OCI-LY1 (cell line): ENCODE measurements around the gene TLR8.

Experiments
- H2AFZ ChIP-seq: fragments of 200-600 bp; sonication (generic), shearing (Covaris generic); 2 replicates; pipeline ENCODE4 v1.6.0; 2014; ENCODE audit warnings: antibody characterized with exemption, mild to moderate bottlenecking, low read length
- H3F3A ChIP-seq: fragments of 200-600 bp; sonication (generic), shearing (Covaris generic); 2 replicates; pipeline ENCODE4 v1.6.0; 2014; ENCODE audit warnings: mild to moderate bottlenecking, antibody characterized with exemption, low read length, moderate library complexity; ENCODE audit not compliant: insufficient read depth
- H3K27ac ChIP-seq: fragments of 200-600 bp; sonication (generic); 2 replicates; pipeline ENCODE4 v1.5.1; 2014; ENCODE audit warnings: low read length, mixed run types, mild to moderate bottlenecking, low read depth; ENCODE audit not compliant: poor library complexity, severe bottlenecking
- H3K27me3 ChIP-seq: fragments of 200-600 bp; sonication (generic); 2 replicates; pipeline ENCODE4 v1.6.0; 2014; ENCODE audit warnings: antibody characterized with exemption, mild to moderate bottlenecking, low read length, moderate library complexity; ENCODE audit not compliant: insufficient read depth
- H3K36me3 ChIP-seq: fragments of 200-600 bp; sonication (generic); 2 replicates; pipeline ENCODE4 v1.6.1; 2014; ENCODE audit warnings: mild to moderate bottlenecking, antibody characterized with exemption, low read length, moderate library complexity, mixed read lengths; ENCODE audit not compliant: insufficient read depth
- H3K4me1 ChIP-seq: fragments of 200-600 bp; sonication (generic); 2 replicates; pipeline ENCODE4 v1.5.1; 2014; ENCODE audit warnings: mild to moderate bottlenecking, low read length, moderate library complexity; ENCODE audit not compliant: insufficient read depth, severe bottlenecking
- H3K4me2 ChIP-seq: fragments of 200-600 bp; sonication (generic), shearing (Covaris generic); 2 replicates; pipeline ENCODE4 v1.6.1; 2014; ENCODE audit warnings: low read length
- H3K4me3 ChIP-seq: fragments of 200-600 bp; sonication (generic); 2 replicates; pipeline ENCODE4 v1.5.1; 2014; ENCODE audit warnings: low read length, low read depth, mild to moderate bottlenecking, mixed read lengths; ENCODE audit not compliant: poor library complexity, severe bottlenecking
- H3K79me2 ChIP-seq: fragments of 200-600 bp; shearing (Covaris generic); 2 replicates; pipeline ENCODE4 v1.6.1; 2016; ENCODE audit warnings: mixed run types, low read length, mixed read lengths; ENCODE audit not compliant: insufficient read depth
- H3K9ac ChIP-seq: fragments of 200-600 bp; sonication (generic), shearing (Covaris generic); 2 replicates; pipeline ENCODE4 v1.6.1; 2014; ENCODE audit warnings: mild to moderate bottlenecking, low read length, mixed read lengths
- H3K9me2 ChIP-seq: fragments of 200-600 bp; sonication (generic), shearing (Covaris generic); 2 replicates; pipeline ENCODE4 v1.6.1; 2014; ENCODE audit warnings: low read depth, mild to moderate bottlenecking, low read length, mixed read lengths
- H3K9me3 ChIP-seq: fragments of 200-600 bp; shearing (Covaris generic); 2 replicates; pipeline ENCODE4 v1.6.1; 2014; ENCODE audit warnings: low read length, mixed read lengths
- H4K20me1 ChIP-seq: fragments of 200-600 bp; sonication (generic), shearing (Covaris generic); 2 replicates; pipeline ENCODE4 v1.6.0; 2016; ENCODE audit warnings: mild to moderate bottlenecking, low read length; ENCODE audit not compliant: insufficient read depth
- EZH2 ChIP-seq: fragments of 200-600 bp; sonication (generic), shearing (Covaris generic); IDR thresholded peaks from 2 replicates; pipeline ENCODE4 v1.8.0; 2017; ENCODE audit warnings: borderline replicate concordance, mixed run types, mild to moderate bottlenecking, antibody characterized with exemption, low read length, moderate library complexity, mixed read lengths
- TF ChIP-seq, protein P1 (sequence below): fragments of 200-600 bp; sonication (generic), shearing (Covaris generic); IDR thresholded peaks from 2 replicates; pipeline ENCODE4 v1.5.1; 2017; ENCODE audit warnings: mild to moderate bottlenecking, antibody characterized with exemption, low read length, moderate library complexity, mixed read lengths

The TLR8 gene

DNA sequence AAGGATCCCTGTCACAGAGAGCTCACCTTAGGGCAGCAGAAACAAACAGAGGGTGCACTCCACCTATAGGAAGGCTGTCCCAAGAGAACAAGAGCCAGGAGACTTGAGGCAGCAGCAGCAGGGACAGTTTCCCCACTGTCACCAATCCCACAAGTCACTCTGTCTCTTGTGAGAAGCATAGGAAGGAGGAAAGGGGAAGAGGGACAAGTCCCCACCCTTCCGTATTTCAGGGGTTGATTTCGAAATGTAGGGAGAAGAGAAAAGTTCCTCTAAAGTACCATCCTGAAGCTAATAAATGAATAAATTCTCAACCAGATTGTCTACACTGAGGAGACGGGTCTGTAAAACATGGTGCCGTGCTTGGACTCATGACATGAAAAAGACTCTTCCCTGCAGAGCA, 9.5 kb upstream of the TLR8 start:
- Histone ChIP-seq H3K27me3 (no peaks in the 10 kb centered on the region), H3K4me2 (no peak overlapping the region), H3K36me3 (no peaks in the 10 kb centered on the region), H3F3A (no peaks in the 10 kb centered on the region), H4K20me1 (no peaks in the 10 kb centered on the region), H3K4me3 (no peak overlapping the region), H3K79me2 (no peaks in the 10 kb centered on the region), H3K9me2 (no peaks in the 10 kb centered on the region), H3K9ac (no peak overlapping the region), H3K4me1 (peaks cover 21% of the 10 kb centered on the region), H3K9me3 (no peaks in the 10 kb centered on the region), H3K27ac (no peak overlapping the region), H2AFZ (no peak overlapping the region)
- TF ChIP-seq EZH2: no peak

- no peaks in the 10 kb centered on the region for H3F3A ChIP-seq
- H3K4me2 ChIP-seq: no peak overlapping the region
- H3K4me3 ChIP-seq: no peak overlapping the region
- no peaks in the 10 kb centered on the region for H3K79me2 ChIP-seq
- TF ChIP-seq, protein P1, sequence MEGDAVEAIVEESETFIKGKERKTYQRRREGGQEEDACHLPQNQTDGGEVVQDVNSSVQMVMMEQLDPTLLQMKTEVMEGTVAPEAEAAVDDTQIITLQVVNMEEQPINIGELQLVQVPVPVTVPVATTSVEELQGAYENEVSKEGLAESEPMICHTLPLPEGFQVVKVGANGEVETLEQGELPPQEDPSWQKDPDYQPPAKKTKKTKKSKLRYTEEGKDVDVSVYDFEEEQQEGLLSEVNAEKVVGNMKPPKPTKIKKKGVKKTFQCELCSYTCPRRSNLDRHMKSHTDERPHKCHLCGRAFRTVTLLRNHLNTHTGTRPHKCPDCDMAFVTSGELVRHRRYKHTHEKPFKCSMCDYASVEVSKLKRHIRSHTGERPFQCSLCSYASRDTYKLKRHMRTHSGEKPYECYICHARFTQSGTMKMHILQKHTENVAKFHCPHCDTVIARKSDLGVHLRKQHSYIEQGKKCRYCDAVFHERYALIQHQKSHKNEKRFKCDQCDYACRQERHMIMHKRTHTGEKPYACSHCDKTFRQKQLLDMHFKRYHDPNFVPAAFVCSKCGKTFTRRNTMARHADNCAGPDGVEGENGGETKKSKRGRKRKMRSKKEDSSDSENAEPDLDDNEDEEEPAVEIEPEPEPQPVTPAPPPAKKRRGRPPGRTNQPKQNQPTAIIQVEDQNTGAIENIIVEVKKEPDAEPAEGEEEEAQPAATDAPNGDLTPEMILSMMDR: no peak
- TF ChIP-seq EZH2: no peak
- no peaks in the 10 kb centered on the region for H3K9me3 ChIP-seq
- H3K36me3 ChIP-seq: no peaks in the 10 kb centered on the region
- H2AFZ ChIP-seq: no peak overlapping the region
- no peak overlapping the region for H3K9ac ChIP-seq
- no peaks in the 10 kb centered on the region for H3K27me3 ChIP-seq
- H4K20me1 ChIP-seq: no peaks in the 10 kb centered on the region
- H3K4me1 ChIP-seq: peaks cover 9% of the 10 kb centered on the region
- no peak overlapping the region for H3K27ac ChIP-seq
- no peaks in the 10 kb centered on the region for H3K9me2 ChIP-seq
These were observed 8.3 kb upstream of the TLR8 start for GRCh38 chrX:12898073-12898472.

DNA sequence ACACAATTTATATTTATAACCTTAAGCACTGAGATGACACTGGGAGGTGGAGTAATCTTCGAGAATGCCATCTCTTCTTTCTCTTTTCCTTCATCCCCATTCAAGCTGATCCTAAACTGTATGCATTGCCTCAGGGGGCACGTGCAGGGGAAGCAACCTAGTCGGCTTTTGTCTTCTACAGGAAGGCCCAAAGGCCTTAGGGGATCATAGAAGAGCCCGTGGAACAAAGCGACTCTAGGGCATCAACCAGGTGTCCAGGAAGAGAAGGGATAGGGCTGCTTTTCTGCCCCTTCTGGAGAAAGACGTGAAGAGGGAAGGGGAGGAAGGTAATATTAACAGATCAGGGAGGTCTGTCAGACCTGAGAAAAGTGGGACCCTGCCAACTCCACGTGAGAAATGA, 6.9 kb upstream of the TLR8 start:
- no peaks in the 10 kb centered on the region for H3K36me3 ChIP-seq
- H3K27ac ChIP-seq: no peak overlapping the region
- H3K27me3 ChIP-seq: no peaks in the 10 kb centered on the region
- no peak overlapping the region for H2AFZ ChIP-seq
- no peaks in the 10 kb centered on the region for H3K9me2 ChIP-seq
- no peaks in the 10 kb centered on the region for H3K9me3 ChIP-seq
- no peak overlapping the region for H3K9ac ChIP-seq
- no peak overlapping the region for H3K4me3 ChIP-seq
- no peaks in the 10 kb centered on the region for H4K20me1 ChIP-seq
- no peaks in the 10 kb centered on the region for H3F3A ChIP-seq
- no peaks in the 10 kb centered on the region for H3K4me1 ChIP-seq
- no peak for TF ChIP-seq EZH2
- TF ChIP-seq, protein P1: no peak
- no peaks in the 10 kb centered on the region for H3K79me2 ChIP-seq
- no peak overlapping the region for H3K4me2 ChIP-seq

GRCh38 chrX:12901486-12901885, 4.9 kb upstream of the TLR8 start:
- Histone ChIP-seq H4K20me1 (no peaks in the 10 kb centered on the region), H3K36me3 (no peaks in the 10 kb centered on the region), H3K4me3 (no peak overlapping the region), H3K4me2 (no peak overlapping the region), H3F3A (no peaks in the 10 kb centered on the region), H3K9ac (no peak overlapping the region), H2AFZ (no peak overlapping the region), H3K27me3 (no peaks in the 10 kb centered on the region), H3K4me1 (no peaks in the 10 kb centered on the region), H3K79me2 (no peaks in the 10 kb centered on the region), H3K9me3 (no peaks in the 10 kb centered on the region), H3K9me2 (no peaks in the 10 kb centered on the region), H3K27ac (no peak overlapping the region)
- TF ChIP-seq, protein P1: peak; percentile 51
- no peak for TF ChIP-seq EZH2
